DMS153 treated with DMSO at 0.1 percent for 48 hours (cell line): ENCODE results near the gene LCN10.
A peak's percentile ranks its signal among the peaks of the same experiment; 100 is the strongest.
"Not testable (repeated sequence)": the region's sequence is repeated elsewhere in the genome, so short reads cannot be mapped to it uniquely, and the experiment has no call there.

ENCODE experiments used
- DNase-seq: peaks from one replicate; lab custom pipeline; 2025; ENCODE audit not compliant: unreplicated experiment; lab: John Stamatoyannopoulos, UW

The LCN10 gene

GRCh38 chr9:136721339-136722092, 21.2 kb downstream of the LCN10 start:
- no peak for DNase-seq

DNA sequence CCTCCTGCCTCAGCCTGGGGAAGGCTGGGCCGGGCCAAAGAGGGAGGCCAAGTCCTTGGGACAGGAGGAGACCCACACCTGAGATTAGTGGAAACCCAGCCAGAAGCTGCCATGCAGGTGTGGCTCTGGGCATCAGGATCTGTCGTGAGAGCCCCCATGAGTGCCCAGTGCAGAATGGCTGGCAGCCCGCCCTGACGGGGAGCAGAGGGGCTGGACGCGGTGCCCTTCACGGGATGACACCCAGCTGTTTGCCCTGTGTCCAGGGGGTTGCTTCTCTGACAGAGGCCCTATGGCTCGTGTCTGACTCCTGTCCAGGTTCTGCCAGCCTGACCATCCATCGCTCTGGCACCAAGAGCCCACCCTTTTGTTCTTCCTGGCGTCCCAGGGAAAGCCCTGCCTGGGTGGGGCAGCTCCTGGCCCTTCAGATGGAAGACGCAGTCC, 21.8 kb downstream of the LCN10 start:
- DNase-seq, result no peak

DNA sequence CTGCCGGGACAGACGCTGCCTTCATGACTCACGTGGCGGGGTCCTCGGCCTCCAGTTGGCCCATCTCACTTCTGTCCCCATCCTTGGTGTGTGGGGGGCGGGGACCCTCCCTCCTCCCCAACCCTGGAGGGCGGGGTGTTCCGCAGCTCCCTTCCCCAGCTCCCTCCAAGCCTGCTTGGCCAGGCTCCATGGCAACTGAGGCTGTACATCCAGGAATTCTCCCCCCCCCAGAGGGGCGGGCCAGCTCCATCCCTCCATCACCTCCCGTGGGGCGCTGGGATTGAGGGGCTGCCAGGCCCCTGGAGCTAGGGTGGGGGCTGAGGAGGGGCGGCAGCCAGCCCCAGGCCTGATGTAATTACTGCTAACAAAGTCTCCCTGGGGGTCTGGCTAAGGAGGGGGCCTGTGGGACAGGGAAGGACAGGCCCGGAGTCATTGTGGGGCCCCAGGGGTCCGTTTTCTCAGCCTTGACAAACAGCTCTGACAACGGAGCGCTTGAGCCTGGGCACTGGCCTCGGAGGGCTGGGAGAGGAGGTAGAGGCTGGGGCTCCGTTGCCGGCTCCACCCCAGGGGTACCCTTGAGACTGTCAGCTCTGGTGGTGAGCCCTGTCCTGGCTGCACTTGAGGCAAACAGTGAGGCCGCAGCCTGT, 22.4 kb downstream of the LCN10 start:
- DNase-seq, result no peak

- DNase-seq, result no peak
Measured at GRCh38 chr9:136719195-136719880, 23.4 kb downstream of the LCN10 start.

DNA sequence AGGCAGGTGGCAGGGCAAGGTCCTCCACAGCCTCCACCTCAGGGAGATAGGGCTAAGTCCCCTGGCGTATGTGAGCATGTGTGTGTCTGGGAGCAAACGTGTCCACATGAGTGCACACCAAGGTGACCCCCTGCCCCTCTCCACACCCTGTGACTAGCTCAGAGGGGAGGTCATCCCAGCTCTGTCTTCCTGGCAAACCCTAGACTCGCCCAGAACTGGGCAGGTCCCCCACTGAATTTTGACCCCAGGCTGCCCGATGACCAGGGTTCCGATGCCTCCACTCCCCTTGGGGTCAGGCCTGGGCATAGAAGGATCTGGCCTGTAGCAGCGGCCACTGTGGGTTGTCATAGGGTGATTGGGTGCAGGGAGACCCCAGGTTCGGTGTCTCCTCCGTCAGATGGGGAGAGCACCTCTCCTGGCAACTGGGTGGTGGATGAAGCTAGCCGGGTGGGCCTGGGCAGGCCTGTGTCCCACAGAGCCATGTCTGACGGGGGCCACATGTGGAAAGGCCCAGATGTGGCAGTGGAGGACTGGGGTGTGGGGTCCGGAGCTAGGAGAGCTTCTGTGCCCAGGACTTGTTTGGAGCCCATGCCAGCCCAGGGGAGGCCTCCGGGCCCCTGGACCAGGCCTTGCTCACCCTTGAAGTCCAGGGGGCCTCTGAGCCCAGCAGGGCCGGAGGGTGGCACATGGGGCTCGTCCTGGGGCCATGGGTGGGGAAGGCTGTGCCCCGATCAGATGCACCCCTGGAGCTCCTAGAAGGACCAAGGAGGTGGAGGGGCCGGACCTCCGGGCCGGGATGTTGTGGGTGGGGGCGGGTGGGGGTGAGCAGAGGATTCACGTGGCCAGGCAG, 24.2 kb downstream of the LCN10 start:
- no peak for DNase-seq

- DNase-seq, result no peak
Measured at GRCh38 chr9:136717399-136717798, 25.3 kb downstream of the LCN10 start.

DNA sequence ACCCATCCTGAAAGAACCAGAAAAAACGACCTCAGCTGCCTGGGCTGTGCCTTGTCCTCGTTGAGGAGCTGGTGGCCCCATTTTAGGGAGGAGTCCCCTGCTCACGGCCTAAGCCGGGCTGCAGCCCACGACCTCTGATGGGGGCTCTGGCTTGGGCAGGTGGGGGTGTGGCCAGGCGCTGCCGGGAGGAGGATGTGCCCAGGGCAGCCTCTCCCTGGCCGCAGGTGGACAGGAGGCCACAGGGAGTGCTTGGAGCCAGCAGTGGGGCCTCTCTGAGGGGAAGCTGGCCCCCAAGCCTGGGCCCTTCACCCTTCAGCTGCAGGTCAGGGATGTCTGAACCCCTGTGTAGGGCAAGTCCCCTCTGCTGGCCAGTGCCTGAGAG, 27.9 kb downstream of the LCN10 start:
- no peak for DNase-seq

- DNase-seq, result no peak
Measured at GRCh38 chr9:136714096-136714892, 28.4 kb downstream of the LCN10 start.

DNA sequence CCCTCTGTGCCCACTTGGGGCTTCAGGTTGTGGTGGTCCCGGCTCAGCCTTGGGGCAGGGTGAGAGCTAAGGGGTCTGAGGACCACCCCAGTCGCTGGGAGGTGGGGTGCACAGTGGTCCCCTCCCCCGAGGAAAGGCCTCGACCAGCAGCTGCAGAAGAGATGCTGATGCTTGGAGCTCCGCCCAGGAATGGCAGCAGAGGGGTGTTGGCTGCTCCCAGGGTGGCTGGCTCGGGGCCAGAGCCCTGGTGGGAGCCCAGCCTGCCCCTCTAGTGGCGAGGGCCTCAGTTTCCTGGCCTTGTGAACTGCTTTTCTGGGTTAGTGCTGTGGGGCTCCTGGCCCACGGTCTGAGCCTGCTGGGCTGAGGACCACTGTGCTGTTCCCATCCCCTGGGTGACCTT, 29.2 kb downstream of the LCN10 start:
- no peak for DNase-seq

GRCh38 chr9:136712690-136713544, 29.8 kb downstream of the LCN10 start:
- DNase-seq, result no peak

DNA sequence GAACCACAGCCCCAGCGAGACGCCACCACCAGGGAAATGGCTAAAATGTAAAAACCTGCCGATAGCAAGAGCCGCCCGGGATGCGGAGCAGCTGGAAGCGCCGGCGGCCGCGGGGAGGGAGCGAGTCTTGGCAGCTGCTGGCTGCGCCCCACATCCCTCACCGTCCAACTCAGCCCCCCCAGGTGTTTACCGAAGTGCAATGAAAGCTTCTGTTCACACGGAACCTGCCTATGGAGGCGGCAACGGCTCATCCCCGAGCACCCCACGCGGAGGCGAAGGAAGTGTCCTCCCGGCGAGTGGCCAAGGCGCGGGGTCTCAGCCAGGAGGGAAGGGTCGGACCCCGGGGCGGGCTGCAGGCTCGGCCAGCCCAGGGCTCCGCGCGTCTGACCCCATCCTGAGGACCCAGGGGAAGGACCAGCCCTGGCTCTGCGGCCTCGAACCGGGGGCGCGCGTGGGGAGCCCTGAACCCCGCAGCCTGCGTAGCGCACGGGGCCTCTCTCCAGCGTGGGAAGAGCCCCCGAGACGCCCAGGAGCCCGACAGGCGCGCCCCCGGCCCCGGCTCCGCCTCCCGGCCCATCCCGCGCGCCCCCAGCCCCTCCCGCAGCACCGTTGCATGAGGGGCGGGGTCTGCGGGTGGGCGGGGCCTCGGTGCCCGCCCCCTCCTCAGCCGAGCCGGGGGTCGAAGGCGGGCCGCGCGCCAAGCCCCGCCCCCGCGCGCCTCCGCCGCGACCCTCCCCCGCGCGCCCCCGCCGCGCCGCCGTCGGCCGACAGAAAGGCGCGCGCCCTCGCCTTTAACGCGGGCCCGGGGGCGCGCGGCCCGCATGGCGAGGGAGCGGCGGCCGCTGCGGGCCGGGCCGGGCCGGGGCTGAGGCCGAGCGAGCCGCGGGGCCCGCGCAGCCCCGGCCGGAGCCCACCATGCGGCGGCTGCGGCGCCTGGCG, 30.7 kb downstream of the LCN10 start, which contains the start of gene DIPK1B:
TSS of gene DIPK1B (plus strand) at position 822 of the 939 bp plus-strand sequence. CDS start at position 916, 94 bp downstream.
- DNase-seq, result peak; percentile 56

DNA sequence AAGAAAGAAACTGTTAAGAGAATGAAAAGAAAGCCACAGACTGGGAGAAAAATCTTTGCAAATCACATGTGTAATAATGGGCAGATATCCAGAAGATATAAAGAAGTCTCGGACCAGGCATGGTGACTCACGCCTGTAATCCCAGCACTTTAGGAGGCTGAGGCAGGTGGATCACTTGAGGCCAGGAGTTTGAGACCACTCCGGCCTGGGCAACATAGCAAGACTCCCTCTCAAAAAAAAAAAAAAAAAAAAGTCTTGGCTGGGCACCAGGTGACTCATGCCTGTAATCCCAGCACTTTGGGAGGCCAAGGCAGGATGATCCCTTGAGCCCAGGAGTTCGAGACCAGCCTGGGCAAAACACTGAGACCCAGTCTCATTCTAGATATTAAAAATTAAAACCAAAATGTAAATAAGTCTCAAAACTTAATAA, 31.5 kb downstream of the LCN10 start:
- DNase-seq, result not testable (repeated sequence)

DNA sequence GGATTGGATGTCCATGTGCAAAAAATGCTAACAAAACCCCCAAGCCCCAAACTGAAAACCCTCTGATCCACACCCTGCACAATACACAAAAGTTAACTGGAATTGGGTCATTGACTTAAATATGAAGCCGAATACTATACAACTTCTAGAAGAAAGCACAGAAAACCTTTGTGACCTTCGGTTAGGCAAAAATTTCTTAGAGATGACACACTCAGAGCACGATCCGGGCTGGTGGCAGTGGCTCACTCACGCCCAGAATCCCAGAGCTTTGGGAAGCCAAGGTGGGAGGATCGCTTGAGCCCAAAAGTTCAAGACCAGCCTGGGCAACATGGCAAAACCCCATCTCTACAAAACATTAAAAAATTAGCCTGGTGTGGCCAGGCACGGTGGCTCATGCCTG, 32.2 kb downstream of the LCN10 start:
- no peak for DNase-seq

GRCh38 chr9:136709454-136710109, 33.2 kb downstream of the LCN10 start:
- DNase-seq, result no peak

DNA sequence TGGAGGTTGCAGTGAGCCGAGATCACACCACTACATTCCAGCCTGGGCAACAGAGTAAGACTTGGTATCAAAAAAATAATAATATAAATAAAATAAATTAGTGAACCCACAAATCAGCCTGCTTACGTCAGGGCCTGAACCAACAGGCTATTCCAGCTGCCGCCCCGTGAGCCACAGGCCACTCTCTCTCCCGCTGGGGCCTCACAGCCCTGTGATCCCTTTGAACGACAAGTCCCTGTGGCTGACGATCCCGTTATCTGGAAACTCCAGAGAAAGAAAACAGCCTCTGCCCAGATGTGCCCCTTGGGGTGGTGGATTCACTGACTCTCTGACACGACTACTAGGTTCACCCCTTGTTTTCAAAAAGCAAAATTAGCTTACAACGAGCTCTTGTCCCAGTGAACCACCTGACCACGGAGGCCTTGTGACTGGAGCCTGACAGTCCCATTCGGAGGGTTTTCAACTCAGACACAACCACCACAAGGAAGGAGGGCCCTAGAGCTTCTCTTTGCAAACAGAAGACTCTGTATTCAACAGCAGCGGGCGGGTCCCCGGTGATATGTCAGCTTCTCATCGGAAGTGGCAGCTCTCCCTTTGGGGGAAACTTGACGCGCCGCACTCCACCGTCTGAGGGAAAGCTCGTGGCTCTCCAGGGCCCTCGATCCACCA, 34.8 kb downstream of the LCN10 start:
- no peak for DNase-seq

- no peak for DNase-seq
Measured at GRCh38 chr9:136707011-136707410, 35.7 kb downstream of the LCN10 start.

DNA sequence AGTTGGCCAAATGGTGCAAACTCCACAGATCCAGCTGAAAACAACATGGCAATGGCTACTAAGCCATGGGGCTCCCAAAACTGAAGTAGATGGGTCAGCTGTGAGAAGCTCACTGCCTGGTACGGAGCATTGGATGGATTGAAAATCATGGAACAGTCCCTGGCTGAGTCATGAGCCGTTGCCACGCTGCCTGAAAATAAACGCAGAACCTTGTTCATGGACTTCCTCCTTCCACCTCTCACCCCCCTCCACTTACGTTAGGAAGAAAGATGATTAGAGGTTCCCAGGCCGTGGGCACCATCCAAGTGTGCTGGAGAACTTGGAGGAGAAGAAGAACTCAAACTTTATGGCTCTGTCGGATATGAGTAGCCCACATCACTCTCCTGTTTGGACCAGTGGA, 37.2 kb downstream of the LCN10 start:
- DNase-seq, result no peak
